HCT116 (cell line): ENCODE data around the gene FECH. TPM values are rescaled to one million over a fixed set of nuclear protein-coding genes. Genes with fewer than 3 reads are reported as not detected.

Source experiments
- CBX3 ChIP-seq: IDR thresholded peaks from 2 replicates; pipeline ENCODE4 v1.6.1; 2012; ENCODE audit warnings: low read depth
- SP1 ChIP-seq: IDR thresholded peaks from 2 replicates; pipeline ENCODE4 v1.6.1; 2012; ENCODE audit warnings: low read depth
- SRF ChIP-seq: IDR thresholded peaks from 2 replicates; pipeline ENCODE4 v1.6.1; 2012; ENCODE audit warnings: low read depth
- TCF7L2 ChIP-seq: IDR thresholded peaks from 2 replicates; pipeline ENCODE4 v1.7.0; 2011; ENCODE audit warnings: borderline replicate concordance, inconsistent platforms; ENCODE audit not compliant: insufficient read depth, insufficient read length; ENCODE audit errors: extremely low read depth
- ZNF274 ChIP-seq: fragments of 200-500 bp; sonication (Bioruptor generic); IDR thresholded peaks from 2 replicates; pipeline ENCODE4 v1.6.1; 2014; ENCODE audit warnings: mild to moderate bottlenecking, low read depth, low read length, inconsistent platforms
- total RNA-seq: library from RNA; stranded (reverse); gene quantifications from one replicate; pipeline ENCODE4 v1.2.1, GENCODE V29; 2021; ENCODE audit not compliant: unreplicated experiment
- TF ChIP-seq, protein P1 (sequence below): IDR thresholded peaks from 2 replicates; pipeline ENCODE4 v1.6.1; 2012; ENCODE audit warnings: low read depth
- TF ChIP-seq, protein P2 (sequence below), 3 experiments: fragments of 200-600 bp in 1 of 3; sonication (generic) in 1 of 3; IDR thresholded peaks in 2 of 3; conservative IDR thresholded peaks in 1 of 3; 2 replicates each; pipeline ENCODE4 v1.5.1; 2012 to 2017; ENCODE audit warnings: low read depth in 2 of 3, low read length in 2 of 3, antibody characterized with exemption in 1 of 3, borderline replicate concordance in 1 of 3, control low read depth in 1 of 3, mild to moderate bottlenecking in 1 of 3, mixed read lengths in 1 of 3, mixed run types in 1 of 3, moderate library complexity in 1 of 3; ENCODE audit not compliant: insufficient read depth in 1 of 3
- TF ChIP-seq, protein P3 (sequence below): IDR thresholded peaks from 2 replicates; pipeline ENCODE4 v1.6.1; 2012

Gene FECH
- total RNA-seq, 1 experiment from 2014 or later: 42.7 TPM

GRCh38 chr18:57533868-57534510, 52.5 kb downstream of the FECH start (continued):
- TF ChIP-seq, protein P1, sequence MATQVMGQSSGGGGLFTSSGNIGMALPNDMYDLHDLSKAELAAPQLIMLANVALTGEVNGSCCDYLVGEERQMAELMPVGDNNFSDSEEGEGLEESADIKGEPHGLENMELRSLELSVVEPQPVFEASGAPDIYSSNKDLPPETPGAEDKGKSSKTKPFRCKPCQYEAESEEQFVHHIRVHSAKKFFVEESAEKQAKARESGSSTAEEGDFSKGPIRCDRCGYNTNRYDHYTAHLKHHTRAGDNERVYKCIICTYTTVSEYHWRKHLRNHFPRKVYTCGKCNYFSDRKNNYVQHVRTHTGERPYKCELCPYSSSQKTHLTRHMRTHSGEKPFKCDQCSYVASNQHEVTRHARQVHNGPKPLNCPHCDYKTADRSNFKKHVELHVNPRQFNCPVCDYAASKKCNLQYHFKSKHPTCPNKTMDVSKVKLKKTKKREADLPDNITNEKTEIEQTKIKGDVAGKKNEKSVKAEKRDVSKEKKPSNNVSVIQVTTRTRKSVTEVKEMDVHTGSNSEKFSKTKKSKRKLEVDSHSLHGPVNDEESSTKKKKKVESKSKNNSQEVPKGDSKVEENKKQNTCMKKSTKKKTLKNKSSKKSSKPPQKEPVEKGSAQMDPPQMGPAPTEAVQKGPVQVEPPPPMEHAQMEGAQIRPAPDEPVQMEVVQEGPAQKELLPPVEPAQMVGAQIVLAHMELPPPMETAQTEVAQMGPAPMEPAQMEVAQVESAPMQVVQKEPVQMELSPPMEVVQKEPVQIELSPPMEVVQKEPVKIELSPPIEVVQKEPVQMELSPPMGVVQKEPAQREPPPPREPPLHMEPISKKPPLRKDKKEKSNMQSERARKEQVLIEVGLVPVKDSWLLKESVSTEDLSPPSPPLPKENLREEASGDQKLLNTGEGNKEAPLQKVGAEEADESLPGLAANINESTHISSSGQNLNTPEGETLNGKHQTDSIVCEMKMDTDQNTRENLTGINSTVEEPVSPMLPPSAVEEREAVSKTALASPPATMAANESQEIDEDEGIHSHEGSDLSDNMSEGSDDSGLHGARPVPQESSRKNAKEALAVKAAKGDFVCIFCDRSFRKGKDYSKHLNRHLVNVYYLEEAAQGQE: no peak
- TF ChIP-seq TCF7L2 (no peak), ZNF274 (no peak), CBX3 (no peak), SRF (no peak), SP1 (no peak)
- TF ChIP-seq, protein P2, sequence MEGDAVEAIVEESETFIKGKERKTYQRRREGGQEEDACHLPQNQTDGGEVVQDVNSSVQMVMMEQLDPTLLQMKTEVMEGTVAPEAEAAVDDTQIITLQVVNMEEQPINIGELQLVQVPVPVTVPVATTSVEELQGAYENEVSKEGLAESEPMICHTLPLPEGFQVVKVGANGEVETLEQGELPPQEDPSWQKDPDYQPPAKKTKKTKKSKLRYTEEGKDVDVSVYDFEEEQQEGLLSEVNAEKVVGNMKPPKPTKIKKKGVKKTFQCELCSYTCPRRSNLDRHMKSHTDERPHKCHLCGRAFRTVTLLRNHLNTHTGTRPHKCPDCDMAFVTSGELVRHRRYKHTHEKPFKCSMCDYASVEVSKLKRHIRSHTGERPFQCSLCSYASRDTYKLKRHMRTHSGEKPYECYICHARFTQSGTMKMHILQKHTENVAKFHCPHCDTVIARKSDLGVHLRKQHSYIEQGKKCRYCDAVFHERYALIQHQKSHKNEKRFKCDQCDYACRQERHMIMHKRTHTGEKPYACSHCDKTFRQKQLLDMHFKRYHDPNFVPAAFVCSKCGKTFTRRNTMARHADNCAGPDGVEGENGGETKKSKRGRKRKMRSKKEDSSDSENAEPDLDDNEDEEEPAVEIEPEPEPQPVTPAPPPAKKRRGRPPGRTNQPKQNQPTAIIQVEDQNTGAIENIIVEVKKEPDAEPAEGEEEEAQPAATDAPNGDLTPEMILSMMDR (IDR thresholded peaks at IDR 0.05 in 2 of 3, conservative IDR thresholded peaks at IDR 0.05 in 1 of 3; ENCODE audit: borderline replicate concordance in 1 of 3, insufficient read depth in 1 of 3, low read depth in 2 of 3, low read length in 2 of 3): no peak
- TF ChIP-seq, protein P3, sequence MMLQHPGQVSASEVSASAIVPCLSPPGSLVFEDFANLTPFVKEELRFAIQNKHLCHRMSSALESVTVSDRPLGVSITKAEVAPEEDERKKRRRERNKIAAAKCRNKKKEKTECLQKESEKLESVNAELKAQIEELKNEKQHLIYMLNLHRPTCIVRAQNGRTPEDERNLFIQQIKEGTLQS: no peak
